Mesendoderm (in vitro differentiated cells): Measurements from ENCODE around the gene OR2A25.
A peak's percentile ranks its signal among the peaks of the same experiment; 100 is the strongest.

ENCODE experiments used
- DNase-seq: peaks from one replicate; pipeline ENCODE4 v3.0.0; 2013
- H2AK5ac ChIP-seq: 2 replicates; pipeline ENCODE4 v1.6.1; 2013; ENCODE audit warnings: low read length, inconsistent platforms
- H2BK120ac ChIP-seq: 2 replicates; pipeline ENCODE4 v1.6.1; 2013; ENCODE audit warnings: low read depth, mild to moderate bottlenecking, low read length, moderate library complexity, mixed read lengths
- H2BK15ac ChIP-seq: replicated peaks from 2 replicates; pipeline ENCODE4 v1.6.1; 2013; ENCODE audit warnings: low read depth, mild to moderate bottlenecking, moderate library complexity
- H2BK5ac ChIP-seq: 2 replicates; pipeline ENCODE4 v1.6.1; 2013; ENCODE audit warnings: low read length, inconsistent platforms
- H3K18ac ChIP-seq: 2 replicates; pipeline ENCODE4 v1.6.1; 2013; ENCODE audit warnings: mild to moderate bottlenecking, low read length, mixed read lengths
- H3K23ac ChIP-seq: one replicate; pipeline ENCODE4 v1.6.1; 2013; ENCODE audit warnings: low read length
- H3K27ac ChIP-seq: 2 replicates; pipeline ENCODE4 v1.5.1; 2013; ENCODE audit warnings: low read depth, mild to moderate bottlenecking, inconsistent platforms, low read length, moderate library complexity
- H3K27me3 ChIP-seq: 2 replicates; pipeline ENCODE4 v1.6.1; 2013; ENCODE audit warnings: low read length, control low read depth, mild to moderate bottlenecking, inconsistent platforms; ENCODE audit not compliant: insufficient read depth, poor library complexity
- H3K36me3 ChIP-seq: 2 replicates; pipeline ENCODE4 v1.6.1; 2013; ENCODE audit warnings: low read length, inconsistent platforms; ENCODE audit not compliant: control insufficient read depth, insufficient read depth
- H3K4ac ChIP-seq: one replicate; pipeline ENCODE4 v1.6.1; 2013; ENCODE audit warnings: low read depth, mild to moderate bottlenecking, low read length, moderate library complexity
- H3K4me1 ChIP-seq: 2 replicates; pipeline ENCODE4 v1.6.1; 2013; ENCODE audit warnings: low read depth, low read length, inconsistent platforms; ENCODE audit not compliant: control insufficient read depth
- H3K4me2 ChIP-seq: 2 replicates; pipeline ENCODE4 v1.6.1; 2013; ENCODE audit warnings: low read length
- H3K4me3 ChIP-seq: 2 replicates; pipeline ENCODE4 v1.5.1; 2013; ENCODE audit warnings: mild to moderate bottlenecking, low read length
- H3K56ac ChIP-seq: one replicate; pipeline ENCODE4 v1.6.1; 2013; ENCODE audit warnings: low read length
- H3K79me1 ChIP-seq: 2 replicates; pipeline ENCODE4 v1.6.1; 2013; ENCODE audit warnings: low read length, inconsistent platforms
- H3K79me2 ChIP-seq: 2 replicates; pipeline ENCODE4 v1.6.1; 2013; ENCODE audit warnings: mild to moderate bottlenecking, low read length; ENCODE audit not compliant: control insufficient read depth, insufficient read depth
- H3K9ac ChIP-seq: 2 replicates; pipeline ENCODE4 v1.6.1; 2013; ENCODE audit warnings: low read length, inconsistent platforms
- H4K5ac ChIP-seq: one replicate; pipeline ENCODE4 v1.6.1; 2013; ENCODE audit warnings: low read length
- H4K8ac ChIP-seq: one replicate; pipeline ENCODE4 v1.6.1; 2013; ENCODE audit warnings: low read depth, mild to moderate bottlenecking, control low read depth, low read length, moderate library complexity
- WGBS: extraction: QIAGEN DNeasy Blood & Tissue Kit; methylation state at CpG from one replicate; pipeline ENCODE4 v1.1.7; 2013; ENCODE audit warnings: low lambda C conversion rate, missing lambda C conversion rate; ENCODE audit not compliant: insufficient coverage; ENCODE audit errors: extremely low coverage; 5-methylcytosine and 5-hydroxymethylcytosine counted together

The OR2A25 gene

GRCh38 chr7:144098776-144099175, 29.2 kb downstream of the OR2A25 start:
- Histone ChIP-seq H4K5ac (no peak overlapping the region), H3K79me2 (no peaks in the 10 kb centered on the region), H3K27ac (no peak overlapping the region), H2BK5ac (no peak overlapping the region), H3K18ac (no peak overlapping the region), H3K4me3 (no peak overlapping the region), H4K8ac (no peak overlapping the region), H3K23ac (no peak overlapping the region), H3K4me1 (no peaks in the 10 kb centered on the region), H3K4ac (no peak overlapping the region), H3K79me1 (no peaks in the 10 kb centered on the region), H2BK15ac (no peak overlapping the region), H3K27me3 (no peaks in the 10 kb centered on the region), H3K4me2 (no peak overlapping the region), H3K56ac (no peak overlapping the region), H3K9ac (no peak overlapping the region), H2AK5ac (no peak overlapping the region), H3K36me3 (no peaks in the 10 kb centered on the region), H2BK120ac (no peak overlapping the region)
- no peak for DNase-seq

DNA sequence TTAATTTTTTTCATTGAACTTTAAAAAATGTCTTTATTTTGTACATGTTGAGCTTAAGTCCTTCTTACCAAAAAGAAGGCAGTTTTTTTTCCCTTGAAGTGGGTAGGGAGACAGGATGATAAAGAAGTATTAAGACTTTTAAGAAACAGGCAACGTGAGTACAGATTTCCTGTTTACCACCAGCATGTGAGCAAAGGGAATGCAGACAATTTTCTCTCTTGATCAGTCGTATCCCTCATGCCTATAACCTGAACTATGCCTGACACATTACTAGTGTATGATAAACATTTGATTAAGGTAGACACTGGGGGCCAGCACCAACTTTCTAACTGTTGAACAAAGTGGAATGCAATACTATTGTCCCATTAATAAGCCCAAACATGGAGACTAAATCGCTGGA, 31.0 kb downstream of the OR2A25 start:
- no peak overlapping the region for H3K4ac ChIP-seq
- no peak overlapping the region for H3K4me2 ChIP-seq
- H3K4me3 ChIP-seq = no peak overlapping the region
- H3K36me3 ChIP-seq = no peaks in the 10 kb centered on the region
- no peak overlapping the region for H2BK120ac ChIP-seq
- H3K56ac ChIP-seq = no peak overlapping the region
- H3K4me1 ChIP-seq = no peaks in the 10 kb centered on the region
- no peaks in the 10 kb centered on the region for H3K79me1 ChIP-seq
- WGBS = no CpG with 5 or more reads among the region's 3 CpGs
- H3K18ac ChIP-seq = no peak overlapping the region
- H3K27me3 ChIP-seq = no peaks in the 10 kb centered on the region
- no peak overlapping the region for H4K5ac ChIP-seq
- H2BK5ac ChIP-seq = no peak overlapping the region
- no peak overlapping the region for H2BK15ac ChIP-seq
- no peaks in the 10 kb centered on the region for H3K79me2 ChIP-seq
- H3K23ac ChIP-seq = no peak overlapping the region
- no peak overlapping the region for H4K8ac ChIP-seq
- no peak overlapping the region for H3K9ac ChIP-seq
- DNase-seq = no peak
- no peak overlapping the region for H2AK5ac ChIP-seq
- no peak overlapping the region for H3K27ac ChIP-seq

GRCh38 chr7:144102041-144102440, 32.4 kb downstream of the OR2A25 start:
- H3K27ac ChIP-seq = no peak overlapping the region
- no peaks in the 10 kb centered on the region for H3K36me3 ChIP-seq

GRCh38 chr7:144105211-144105610, 35.6 kb downstream of the OR2A25 start:
- Histone ChIP-seq H3K27me3 (no peaks in the 10 kb centered on the region), H3K79me1 (no peaks in the 10 kb centered on the region), H3K36me3 (no peaks in the 10 kb centered on the region), H3K9ac (no peak overlapping the region), H2BK15ac (no peak overlapping the region), H3K4me3 (no peak overlapping the region), H2AK5ac (no peak overlapping the region), H3K4ac (no peak overlapping the region), H4K5ac (no peak overlapping the region), H3K18ac (no peak overlapping the region), H2BK120ac (no peak overlapping the region), H2BK5ac (no peak overlapping the region), H3K27ac (no peak overlapping the region), H4K8ac (no peak overlapping the region), H3K4me1 (no peaks in the 10 kb centered on the region), H3K56ac (no peak overlapping the region), H3K79me2 (no peaks in the 10 kb centered on the region), H3K4me2 (no peak overlapping the region), H3K23ac (no peak overlapping the region)
- no peak for DNase-seq

More at GRCh38 chr7:144102041-144102440, 32.4 kb downstream of the OR2A25 start:
- Histone ChIP-seq H2BK15ac (no peak overlapping the region), H3K27me3 (no peaks in the 10 kb centered on the region), H3K79me1 (no peaks in the 10 kb centered on the region), H3K18ac (no peak overlapping the region), H2AK5ac (no peak overlapping the region), H3K56ac (no peak overlapping the region), H3K4me3 (no peak overlapping the region), H4K5ac (no peak overlapping the region), H3K4me1 (no peaks in the 10 kb centered on the region), H3K23ac (no peak overlapping the region), H2BK5ac (no peak overlapping the region), H3K4ac (no peak overlapping the region), H3K79me2 (no peaks in the 10 kb centered on the region), H3K9ac (no peak overlapping the region), H2BK120ac (no peak overlapping the region), H4K8ac (no peak overlapping the region), H3K4me2 (no peak overlapping the region)
- peak; percentile 2 for DNase-seq

DNA sequence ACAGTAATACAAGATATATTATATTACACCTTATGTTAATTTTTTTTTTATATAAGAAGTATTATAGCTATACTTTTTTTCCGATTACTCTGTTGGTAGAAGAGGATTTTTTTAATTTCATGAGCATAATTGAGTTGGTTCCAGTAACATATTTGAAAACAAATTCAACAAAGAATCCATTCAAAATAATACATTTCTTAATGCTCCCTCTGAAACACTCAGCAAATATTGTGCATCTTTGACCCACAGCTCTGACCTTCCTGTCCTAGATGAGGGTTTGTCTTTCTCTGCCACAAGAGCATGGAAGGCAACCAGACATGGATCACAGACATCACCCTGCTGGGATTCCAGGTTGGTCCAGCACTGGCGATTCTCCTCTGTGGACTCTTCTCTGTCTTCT, 39.7 kb downstream of the OR2A25 start, which contains the start of gene OR2A2:
TSS of gene OR2A2 (plus strand) at position 301 of the 400 bp plus-strand sequence. CDS start at position 301, 0 bp downstream.
- Histone ChIP-seq H3K27me3 (no peaks in the 10 kb centered on the region), H3K23ac (no peak within 1 kb of the TSS), H3K4ac (no peak within 1 kb of the TSS), H3K36me3 (no peaks in the 10 kb centered on the region), H2BK15ac (no peak within 1 kb of the TSS), H3K27ac (no peak within 1 kb of the TSS), H3K4me1 (no peaks in the 10 kb centered on the region), H2BK5ac (no peak within 1 kb of the TSS), H3K56ac (no peak within 1 kb of the TSS), H4K5ac (no peak within 1 kb of the TSS), H3K18ac (no peak within 1 kb of the TSS), H3K4me2 (no peak within 1 kb of the TSS), H3K9ac (no peak within 1 kb of the TSS), H3K79me2 (no peaks in the 10 kb centered on the region), H3K4me3 (no peak within 1 kb of the TSS), H2AK5ac (no peak within 1 kb of the TSS), H2BK120ac (no peak within 1 kb of the TSS), H4K8ac (no peak within 1 kb of the TSS), H3K79me1 (no peaks in the 10 kb centered on the region)
- WGBS = no CpG with 5 or more reads among the region's 2 CpGs
- DNase-seq = no peak

DNA sequence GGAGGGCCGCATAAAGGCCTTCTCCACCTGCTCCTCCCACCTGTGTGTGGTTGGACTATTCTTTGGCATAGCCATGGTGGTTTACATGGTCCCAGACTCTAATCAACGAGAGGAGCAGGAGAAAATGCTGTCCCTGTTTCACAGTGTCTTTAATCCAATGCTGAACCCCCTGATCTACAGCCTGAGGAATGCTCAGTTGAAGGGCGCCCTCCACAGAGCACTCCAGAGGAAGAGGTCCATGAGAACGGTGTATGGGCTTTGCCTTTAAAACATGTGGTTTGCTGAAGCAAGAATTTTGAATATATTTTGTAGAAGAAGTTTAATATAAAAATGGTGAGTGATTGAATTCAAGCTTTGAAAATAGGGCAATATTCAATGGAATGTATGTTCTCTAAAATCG, 40.7 kb downstream of the OR2A25 start:
- no peak overlapping the region for H4K8ac ChIP-seq
- H3K27ac ChIP-seq = no peak overlapping the region
- WGBS = 100% methylated on average over 1 of the region's 5 CpGs
- DNase-seq = peak; percentile 10
- H3K36me3 ChIP-seq = no peaks in the 10 kb centered on the region
- no peak overlapping the region for H3K18ac ChIP-seq
- no peak overlapping the region for H3K56ac ChIP-seq
- no peak overlapping the region for H2BK120ac ChIP-seq
- H3K23ac ChIP-seq = no peak overlapping the region
- H4K5ac ChIP-seq = no peak overlapping the region
- H3K4me1 ChIP-seq = no peaks in the 10 kb centered on the region
- no peak overlapping the region for H3K4me2 ChIP-seq
- H3K79me2 ChIP-seq = no peaks in the 10 kb centered on the region
- H3K27me3 ChIP-seq = no peaks in the 10 kb centered on the region
- no peak overlapping the region for H3K4ac ChIP-seq
- no peak overlapping the region for H3K4me3 ChIP-seq
- H3K79me1 ChIP-seq = no peaks in the 10 kb centered on the region
- H2AK5ac ChIP-seq = no peak overlapping the region
- H2BK15ac ChIP-seq = no peak overlapping the region
- no peak overlapping the region for H2BK5ac ChIP-seq
- no peak overlapping the region for H3K9ac ChIP-seq
